Right renal pelvis (tissue), 4 donors: ENCODE measurements around the gene PYROXD2. TPM values are rescaled to one million over a fixed set of nuclear protein-coding genes. Genes with fewer than 3 reads are reported as not detected.
"Not testable (repeated sequence)": the region's sequence is repeated elsewhere in the genome, so short reads cannot be mapped to it uniquely, and the experiment has no call there.

Experiments
- DNase-seq, 4 donors: peaks; one replicate each; pipeline ENCODE4 v3.0.0-alpha.2; 2013; ENCODE audit warnings: low read depth in 4 of 4, low spot score in 3 of 4, missing footprints in 1 of 4
- polyA plus RNA-seq, 4 donors: library from polyadenylated mRNA; unstranded; fragments of 120-200 nt; gene quantifications; one replicate each; pipeline ENCODE4 v1.2.1, GENCODE V29; 2013; ENCODE audit not compliant: insufficient read length in 4 of 4

PYROXD2 gene
- polyA plus RNA-seq, 4 donors, result 13.3 to 31.1 (median 15.5) TPM

- DNase-seq, result no peak
Measured at GRCh38 chr10:98370831-98371820, 43.9 kb downstream of the PYROXD2 start.

- DNase-seq, result no peak
Measured at GRCh38 chr10:98369801-98370200, 45.2 kb downstream of the PYROXD2 start.

DNA sequence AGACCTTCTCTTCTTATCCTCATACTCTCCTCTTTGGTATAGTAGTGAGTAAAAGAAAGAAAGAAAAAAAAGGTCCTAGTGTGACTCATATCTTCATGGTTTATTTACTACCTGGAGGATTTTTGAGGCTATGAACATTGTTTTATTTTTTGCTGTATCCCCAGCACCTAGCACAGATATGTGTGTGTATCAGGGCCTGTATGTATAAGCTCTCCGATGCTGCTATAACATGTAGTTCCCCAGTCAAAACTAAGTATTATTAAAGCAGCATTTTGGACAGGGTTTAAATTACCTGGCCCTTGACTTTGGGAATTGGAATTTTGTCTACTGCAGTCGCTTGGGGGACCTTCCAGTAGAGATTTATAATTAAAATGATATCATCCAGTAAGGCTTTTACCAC lies 46.3 kb downstream of the PYROXD2 start:
- DNase-seq, result no peak

- no peak for DNase-seq
Measured at GRCh38 chr10:98367604-98368451, 47.2 kb downstream of the PYROXD2 start.

DNA sequence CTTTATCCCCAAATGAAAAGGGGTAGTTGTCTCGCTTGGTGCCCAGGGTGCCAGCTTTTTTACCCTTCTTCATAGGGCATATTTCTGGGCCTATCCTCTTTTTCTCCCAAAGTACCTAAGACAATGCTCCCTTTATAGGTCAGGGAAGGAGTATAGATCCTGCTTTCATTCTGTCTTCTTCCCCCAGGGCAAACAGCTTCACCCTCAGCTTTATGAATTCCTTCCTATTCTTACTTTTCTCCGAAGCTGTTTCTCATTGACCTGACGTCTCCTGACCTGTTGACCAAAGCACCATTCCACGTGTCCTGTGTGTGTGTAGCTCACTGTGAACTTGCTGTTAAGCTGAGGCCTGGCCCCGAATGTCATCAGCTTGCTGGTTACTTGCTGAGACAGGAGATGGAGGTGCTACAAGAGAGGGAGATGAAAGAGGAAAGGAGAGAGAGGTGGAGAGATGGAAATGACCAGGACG lies 48.9 kb downstream of the PYROXD2 start:
- DNase-seq, result no peak

DNA sequence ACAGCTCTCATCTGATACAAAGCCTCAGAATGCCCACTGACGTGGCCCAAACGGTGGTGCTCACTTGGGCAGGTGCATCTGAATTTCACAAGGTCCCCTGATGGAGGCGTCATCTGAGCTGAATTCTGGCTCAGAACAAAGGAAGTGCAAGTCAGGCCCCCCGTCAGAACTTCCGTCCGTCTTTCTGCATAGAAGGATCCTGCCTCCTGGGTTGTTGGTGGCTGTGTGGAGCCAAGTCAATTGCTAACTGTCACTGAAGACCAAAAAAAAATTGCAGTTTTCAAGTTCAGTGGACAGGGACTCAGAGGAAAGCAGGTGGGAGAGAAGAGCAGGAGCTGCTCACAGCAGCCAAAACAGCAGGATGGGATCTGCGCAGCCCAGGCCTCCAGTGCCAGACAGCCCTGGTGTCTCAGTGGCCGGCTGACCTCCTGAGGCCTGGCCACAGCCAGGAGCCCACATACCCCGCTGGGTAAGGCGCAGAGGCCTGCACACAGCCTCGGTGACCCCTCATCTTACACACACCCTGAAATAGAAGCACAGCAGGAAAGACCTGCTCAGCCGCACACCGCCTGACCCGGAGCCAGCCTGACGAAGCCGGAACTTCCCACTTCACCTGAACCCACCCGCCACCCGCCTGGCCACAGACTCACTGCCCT lies 49.4 kb downstream of the PYROXD2 start:
- DNase-seq, result no peak

GRCh38 chr10:98364432-98365102 lies 50.4 kb downstream of the PYROXD2 start:
- no peak for DNase-seq

- DNase-seq, result no peak
Measured at GRCh38 chr10:98363220-98363619, 51.8 kb downstream of the PYROXD2 start.

DNA sequence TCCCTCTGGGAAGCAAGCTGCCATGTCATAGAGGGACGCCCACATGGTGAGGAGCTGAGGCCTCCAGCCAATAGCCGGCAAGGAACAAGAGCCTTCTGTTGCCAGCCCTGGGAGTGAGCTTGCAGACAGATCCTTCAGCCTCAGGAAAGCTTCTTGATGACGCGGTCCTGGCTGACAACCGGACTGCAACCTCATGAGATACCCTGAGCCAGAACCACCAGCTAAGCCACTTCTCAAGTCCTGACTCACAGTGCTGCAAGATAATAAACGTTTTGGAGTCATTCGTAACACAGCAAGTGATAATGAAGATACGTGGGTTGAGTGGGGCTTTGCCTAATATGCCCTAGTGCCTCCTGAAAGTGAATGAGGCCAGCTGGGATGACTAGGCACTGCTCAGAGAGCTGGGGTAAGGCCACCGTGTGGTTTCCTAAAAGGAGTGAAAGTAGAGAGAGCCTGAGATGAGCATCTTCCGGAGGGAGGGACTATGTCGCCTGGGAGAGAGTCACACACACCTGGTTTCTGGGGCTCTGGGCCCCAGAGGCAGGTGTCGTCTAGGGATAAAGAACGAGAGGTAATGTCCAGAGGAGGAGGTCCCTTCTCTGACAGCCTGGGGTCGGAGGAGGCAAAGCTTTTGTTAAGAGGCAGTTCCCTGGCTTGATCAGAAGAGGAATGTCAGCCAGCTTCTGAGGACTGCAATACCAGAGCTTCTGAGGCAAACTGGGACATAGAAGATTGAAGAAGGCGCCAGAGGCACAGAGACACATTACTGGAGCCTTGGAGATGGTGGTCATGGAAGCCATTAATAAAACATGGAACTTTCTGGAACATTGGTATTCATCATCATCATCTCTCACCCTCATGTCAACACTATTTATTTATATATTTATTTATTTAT lies 53.6 kb downstream of the PYROXD2 start:
- no peak for DNase-seq

DNA sequence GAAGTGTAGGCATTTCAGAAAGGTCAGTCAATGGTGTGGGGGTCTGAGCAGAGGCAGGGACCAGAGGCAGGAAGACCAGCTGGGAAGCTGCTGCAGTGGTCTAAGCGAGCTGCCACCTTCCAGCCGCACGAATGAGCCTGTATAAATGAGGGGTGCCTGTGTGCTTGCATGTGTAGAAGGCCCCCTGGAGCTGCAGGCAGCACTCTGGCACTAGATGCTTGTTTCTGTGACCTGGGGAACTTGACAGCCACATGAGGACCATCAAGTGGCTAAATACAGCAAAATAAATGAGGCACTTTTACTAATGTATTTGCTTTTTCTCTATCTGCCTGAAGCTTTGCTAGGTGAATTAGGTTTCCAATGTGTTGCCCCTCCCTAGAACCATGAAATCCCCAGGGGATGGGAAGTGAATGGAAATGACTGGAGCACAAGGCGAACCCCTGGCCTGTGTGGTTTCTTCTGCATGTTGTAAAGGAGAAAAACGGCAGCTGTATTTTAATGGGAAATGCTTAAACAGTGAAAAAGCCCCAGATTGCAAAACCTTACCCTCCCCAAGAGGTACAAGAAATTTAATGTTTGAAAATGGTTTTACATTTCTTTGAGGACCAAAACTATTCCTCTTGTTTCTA lies 57.7 kb downstream of the PYROXD2 start:
- DNase-seq, result no peak

- no peak for DNase-seq
Measured at GRCh38 chr10:98354491-98354890, 60.5 kb downstream of the PYROXD2 start.

DNA sequence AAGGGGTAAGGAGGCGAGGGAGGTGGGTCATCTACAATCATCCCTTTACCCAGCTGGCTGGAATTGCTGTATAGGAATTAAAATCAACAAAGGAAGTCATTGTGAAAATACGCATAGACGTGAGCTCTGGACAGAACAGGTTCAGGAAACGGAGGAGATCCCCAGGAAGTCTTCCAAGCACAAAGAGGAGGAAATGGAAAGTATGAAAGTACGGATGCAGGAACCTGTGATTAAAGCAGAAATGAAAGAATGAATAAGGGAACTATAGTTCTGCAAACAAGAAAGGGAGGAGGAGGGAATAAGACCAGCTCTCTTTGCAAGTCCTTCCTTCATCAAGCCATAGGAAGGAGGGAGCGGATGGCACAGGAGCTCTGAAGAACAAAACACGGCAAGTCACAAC lies 61.8 kb downstream of the PYROXD2 start:
- no peak for DNase-seq

- no peak for DNase-seq
Measured at GRCh38 chr10:98351831-98352402, 63.1 kb downstream of the PYROXD2 start.

- DNase-seq, result peak; percentile 65 to 77 (median 68)
Measured at GRCh38 chr10:98349508-98349922, 65.5 kb downstream of the PYROXD2 start.

DNA sequence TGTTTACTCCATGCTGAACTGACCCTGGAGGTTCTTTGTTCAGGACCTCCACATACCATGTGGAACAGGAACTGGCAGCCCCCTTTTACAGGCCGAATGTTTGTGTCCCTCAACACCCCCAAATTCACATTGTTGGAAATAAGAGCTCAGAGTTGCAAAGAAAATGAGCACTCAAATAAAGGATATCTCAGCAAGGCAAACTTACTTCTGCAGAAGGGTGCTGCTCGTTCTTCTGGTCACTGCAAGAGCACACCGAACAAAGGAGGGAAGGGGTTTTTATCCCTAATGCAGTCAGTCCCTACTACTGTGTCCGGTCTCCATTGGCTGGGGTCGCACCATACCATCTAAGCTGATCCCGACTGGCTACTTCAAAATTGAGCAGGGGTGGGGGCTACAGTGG lies 68.1 kb downstream of the PYROXD2 start:
- DNase-seq, result no peak

DNA sequence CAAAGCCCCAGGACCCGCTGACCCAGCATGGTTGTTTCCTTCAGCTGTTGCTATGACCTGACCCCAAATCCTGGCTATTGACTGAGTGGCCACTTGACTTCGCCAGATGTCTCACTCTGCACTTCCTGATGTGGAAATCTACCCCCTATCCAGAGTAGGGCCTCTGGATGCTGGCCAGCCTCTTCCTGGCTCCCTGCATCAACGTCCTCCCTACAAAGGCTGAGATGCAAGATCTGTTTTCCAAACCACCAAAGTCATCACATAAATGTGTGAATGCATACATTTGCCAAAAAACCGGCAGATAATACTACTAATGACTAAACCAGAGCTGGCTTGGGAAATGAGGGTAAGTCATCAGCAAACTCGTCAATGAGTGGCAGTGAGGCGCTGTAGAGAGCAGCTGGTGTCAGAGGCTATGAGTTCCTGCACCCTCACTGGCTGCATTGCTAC lies 70.4 kb downstream of the PYROXD2 start:
- no peak for DNase-seq

DNA sequence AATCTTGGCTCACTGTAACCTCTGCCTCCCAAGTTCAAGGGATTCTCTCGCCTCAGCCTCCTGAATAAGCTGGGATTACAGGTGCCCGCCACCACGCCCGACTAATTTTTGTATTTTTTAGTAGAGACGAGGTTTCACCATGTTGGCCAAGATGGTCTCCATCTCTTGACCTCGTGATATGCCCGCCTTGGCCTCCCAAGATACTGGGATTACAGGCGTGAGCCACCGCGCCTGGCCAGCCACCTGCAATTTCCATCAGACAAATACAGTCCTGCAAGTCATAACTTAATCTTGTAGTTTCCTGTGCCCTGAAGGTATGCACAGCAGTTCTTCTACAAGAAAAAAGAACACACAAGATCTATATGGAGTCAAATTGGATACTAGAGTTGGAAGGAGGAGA lies 73.3 kb downstream of the PYROXD2 start:
- DNase-seq, result not testable (repeated sequence)

GRCh38 chr10:98340940-98341310 lies 74.1 kb downstream of the PYROXD2 start:
- DNase-seq, result no peak
